NOMO-1 treated with DMSO at 0.1 percent for 48 hours (cell line): Measurements from ENCODE around the gene TFEB.

Experiments used
- DNase-seq: peaks from one replicate; lab custom pipeline; 2025; ENCODE audit not compliant: unreplicated experiment; lab: John Stamatoyannopoulos, UW

Gene TFEB

DNA sequence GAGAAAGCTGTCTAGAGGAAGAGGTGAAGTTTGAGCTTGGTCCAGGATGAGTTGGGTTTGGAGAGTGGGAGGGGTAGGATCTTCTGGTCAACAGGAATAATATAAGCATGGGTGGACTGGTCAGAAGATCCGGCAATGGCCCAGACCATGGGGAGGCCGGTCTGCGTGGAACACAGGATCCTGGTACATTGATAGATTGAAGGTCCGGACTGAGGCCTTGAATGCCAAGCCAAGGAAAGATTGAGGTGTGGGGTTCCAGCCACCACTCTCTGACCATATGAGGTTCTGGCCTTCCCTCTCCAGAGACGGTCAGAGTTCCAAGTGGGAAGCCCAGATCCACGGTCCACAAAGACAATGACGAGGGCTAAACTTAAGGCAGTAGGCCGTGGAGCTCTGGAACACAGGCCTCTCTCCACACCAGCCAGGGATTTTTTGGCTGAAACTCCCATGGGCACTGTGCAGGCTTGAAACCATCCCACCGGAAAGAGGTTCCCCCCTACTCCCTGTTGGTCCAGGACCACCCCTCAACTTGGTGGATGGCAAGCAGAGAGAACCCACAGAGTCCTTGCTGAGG lies 94.0 kb downstream of the TFEB start:
- DNase-seq: no peak

DNA sequence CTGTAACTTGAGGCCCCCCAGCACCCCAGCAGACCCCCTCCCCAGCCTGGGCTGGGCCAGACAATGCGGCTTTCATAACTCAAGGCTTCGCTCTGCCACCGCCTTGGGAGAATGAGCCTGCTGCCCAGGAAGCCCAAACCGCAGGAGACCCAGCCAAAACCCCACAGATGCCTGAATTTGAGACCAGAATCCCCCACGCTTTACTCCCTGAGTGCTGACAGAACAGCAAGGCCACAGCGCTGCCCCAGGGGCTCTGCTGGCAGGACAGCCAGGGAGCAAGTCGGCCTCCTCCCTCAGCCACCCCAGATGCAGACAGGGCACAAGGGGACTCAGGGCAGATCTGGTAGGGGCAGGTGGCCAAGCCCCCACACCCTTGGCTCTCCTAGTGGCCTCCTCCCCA lies 95.0 kb downstream of the TFEB start:
- no peak for DNase-seq

DNA sequence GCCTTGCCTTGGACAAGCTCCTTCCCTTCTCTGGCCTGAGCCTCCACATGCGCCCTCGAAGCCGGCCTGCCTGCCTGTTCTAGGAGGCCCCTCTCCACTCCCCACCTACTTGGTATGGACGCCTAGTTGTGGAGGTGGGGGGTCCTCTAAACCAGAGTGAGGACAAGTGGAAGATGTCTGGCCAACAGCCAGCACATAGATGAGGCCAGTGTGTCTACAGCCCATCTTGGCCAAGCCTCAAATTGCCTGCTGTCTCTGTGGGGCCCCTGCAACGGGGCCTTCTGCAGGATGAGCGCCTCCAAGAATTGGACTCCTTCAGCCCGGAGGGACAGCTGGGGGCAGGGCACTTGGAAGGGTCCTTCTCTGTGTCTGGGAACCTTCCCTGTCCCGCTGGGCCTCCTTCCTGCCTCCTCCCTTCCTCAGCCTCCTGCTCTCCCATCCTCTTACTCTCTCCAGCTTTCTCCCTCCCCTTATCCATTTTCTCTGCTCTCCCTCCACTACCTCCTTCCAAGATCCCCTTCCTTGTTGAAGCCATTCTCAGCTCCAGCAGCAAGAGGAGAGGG lies 95.5 kb downstream of the TFEB start:
- DNase-seq: no peak

DNA sequence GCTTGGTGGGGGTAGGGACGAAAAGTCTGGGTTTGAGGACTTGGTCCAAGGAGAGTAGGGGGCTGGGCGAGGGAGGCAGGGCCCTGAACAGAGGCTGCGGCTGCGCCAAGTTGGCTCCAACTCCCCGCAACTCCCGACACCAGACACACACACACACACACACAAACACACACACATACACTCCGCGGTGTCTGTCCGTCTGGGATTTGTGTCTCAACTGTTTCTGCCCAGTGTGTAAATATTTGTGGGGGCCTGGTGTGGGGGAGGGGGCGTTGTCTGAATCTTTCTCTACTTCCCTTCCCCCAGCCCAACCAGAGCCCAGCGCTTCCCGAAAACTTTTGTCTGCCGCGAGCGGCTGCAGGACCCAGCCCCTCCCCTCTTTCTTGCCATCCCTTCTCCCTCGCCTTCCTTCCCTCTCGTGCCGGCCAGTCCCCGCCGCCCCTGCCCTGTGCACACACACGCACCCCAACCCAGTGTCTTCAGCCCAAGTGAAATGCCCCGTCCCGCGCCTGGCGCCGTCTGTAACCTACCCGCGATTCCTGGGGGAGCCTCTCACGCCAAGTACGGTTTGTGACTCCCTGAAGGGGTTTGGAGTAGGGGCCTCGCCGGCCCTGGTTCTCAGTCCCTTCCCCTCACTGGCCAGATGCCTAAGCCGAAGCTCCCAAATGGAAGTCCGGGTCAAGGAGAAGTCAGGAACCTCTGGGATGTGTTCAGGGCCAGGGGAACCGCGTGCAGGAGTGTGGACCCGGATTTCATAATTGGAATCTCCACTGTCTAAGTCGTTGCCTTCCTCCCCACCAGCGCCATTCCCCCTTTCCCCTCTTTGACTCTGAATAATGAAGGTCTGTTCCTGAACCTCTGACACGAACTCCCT lies 96.2 kb downstream of the TFEB start:
- DNase-seq: no peak

DNA sequence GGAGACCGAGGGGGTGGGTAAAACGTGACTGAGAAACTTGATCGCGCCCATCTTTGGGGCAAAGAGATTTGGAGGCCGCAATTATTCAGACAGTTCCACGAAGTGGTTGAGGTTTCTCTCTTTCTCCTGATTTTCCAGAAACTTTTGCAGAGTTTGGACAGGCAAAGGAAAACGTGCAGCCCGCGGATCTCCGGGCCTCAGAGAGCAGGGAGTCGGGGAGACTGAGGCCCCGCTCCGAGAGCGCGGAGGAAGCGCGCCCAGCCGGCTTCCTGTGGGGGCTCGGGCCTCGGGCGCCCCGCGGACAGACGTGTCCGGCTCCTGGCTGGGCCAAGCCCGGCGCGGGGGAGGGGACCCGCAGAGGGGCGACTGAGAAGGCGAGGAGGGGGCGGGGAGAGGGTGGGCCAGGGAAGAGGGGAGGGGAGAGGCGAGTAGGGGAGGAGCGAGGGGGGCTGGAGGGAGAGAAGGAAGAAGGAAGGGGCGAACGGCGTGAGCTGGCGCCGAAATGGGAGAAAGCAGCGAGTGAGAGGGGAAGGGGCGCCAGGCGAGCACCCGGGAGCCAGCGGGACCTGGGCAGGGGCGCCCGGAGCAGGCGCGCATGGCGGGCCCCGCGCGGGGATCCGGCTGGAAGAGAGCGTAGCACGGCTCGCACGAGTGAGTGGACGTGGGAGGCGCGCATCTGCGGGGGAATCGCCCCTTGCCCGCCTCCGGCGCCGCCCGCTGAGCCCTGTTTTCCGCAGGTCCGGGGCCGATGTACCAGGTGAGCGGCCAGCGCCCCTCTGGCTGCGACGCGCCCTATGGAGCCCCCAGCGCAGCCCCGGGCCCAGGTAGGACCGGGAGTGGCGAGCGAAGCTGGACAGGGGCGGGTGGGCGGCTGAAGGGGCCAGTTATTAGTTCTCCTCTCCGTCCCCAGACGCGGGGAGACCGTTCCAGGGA lies 97.1 kb downstream of the TFEB start, which contains the start of gene MDFI:
Gene MDFI, plus strand, starts transcription at position 467 of the 933 bp plus-strand sequence. Its CDS starts 282 bp downstream, at position 749.
- DNase-seq: no peak

DNA sequence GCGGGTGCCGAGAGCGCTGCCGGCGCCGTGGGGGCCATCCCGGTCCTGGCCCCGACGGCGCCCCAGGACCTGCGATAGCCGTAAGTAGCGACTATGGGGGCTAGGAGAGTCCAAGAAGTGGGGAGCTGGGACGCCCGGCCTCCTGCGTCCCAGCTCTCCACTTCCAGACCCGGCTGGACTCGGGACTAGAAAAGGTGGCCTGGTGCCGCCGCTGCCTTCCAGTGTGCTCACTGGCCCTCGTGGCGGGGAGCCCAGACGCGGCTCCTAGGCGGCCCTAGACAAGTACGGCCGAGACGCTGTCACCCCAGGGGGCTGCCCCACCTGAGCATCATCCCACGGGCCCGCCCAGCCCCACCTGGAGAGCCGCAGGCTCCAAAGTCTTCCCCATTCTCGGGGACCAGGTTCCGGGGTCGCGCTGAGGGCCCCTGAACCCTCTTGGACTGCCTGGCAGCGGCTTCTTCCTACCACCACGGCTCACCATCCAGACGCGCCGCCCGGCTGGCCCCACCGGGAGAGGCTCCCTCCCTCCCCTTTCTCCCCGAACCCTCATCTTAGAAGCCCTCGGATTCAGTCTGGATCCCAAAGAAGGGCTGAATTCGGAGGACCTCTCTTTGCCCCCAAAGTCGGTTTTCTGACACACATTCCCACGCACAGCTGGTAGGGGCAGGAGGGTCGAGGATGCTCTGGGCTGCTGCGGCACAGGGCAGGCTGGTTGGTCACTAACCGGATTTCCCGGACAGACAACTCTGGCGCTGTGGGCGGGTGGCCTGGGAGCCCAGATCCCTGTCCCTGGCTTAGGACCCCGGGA lies 98.0 kb downstream of the TFEB start:
- no peak for DNase-seq

DNA sequence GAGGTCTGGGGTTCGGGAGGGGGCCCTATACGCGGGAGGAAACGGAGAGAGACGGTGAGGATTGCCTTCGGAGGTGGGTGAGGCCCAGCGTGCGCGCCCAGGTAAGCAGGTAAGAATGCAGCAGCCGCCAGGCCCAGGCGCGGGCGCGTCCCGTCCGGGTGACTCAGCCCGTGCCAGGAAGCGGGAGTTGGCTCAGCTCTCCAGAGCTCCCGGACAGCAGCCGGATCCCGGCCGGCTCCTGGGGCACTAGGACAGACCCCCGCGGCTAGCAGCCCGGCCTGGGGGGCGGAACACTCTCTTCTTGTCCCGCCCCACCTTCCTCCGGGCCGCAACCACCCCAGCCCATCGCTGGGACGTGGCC lies 98.6 kb downstream of the TFEB start:
- DNase-seq: no peak

DNA sequence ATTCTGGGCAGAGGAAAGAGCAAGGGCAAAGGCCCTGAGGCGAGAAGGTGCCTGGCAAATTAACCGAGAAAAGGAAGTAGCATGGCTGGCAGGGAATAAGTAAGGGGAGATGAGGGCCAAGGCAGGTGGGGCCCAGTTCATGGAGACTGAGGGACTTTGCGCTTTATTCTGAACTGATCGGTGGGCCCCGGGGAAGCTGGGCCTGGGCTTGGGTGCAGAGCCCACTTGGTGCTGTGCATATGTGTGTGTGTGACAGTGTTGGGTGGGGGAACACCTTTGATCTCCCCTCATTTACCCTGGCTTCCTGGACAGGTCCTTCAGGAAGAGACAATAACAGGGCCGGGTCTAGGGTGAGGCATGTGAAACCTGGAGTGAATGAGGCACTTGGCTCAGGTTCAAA lies 100.0 kb downstream of the TFEB start:
- DNase-seq: no peak

DNA sequence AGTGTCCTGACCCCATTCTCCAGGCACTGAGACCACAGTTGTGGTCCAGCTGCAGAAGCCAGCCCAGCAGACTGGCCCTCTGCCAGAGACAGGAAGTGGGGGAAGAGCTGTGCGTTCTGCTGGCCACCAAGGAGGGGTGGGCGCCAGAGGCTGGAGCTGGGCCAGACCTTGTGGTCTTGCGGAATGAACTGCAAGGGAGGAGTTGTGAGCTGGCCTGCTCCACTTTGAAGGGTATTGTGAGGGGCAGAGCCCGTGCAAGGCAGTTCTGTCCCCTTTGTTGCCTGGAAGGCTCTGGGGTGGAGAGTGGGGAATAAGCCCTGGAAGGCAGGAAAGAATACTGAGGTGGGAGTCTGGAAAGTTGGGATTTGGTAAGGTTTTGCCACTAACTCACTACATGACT lies 100.8 kb downstream of the TFEB start:
- no peak for DNase-seq
